Endometrial microvascular endothelial cells (primary cell): ENCODE measurements around the gene SEMA4B. TPM values are rescaled to one million over a fixed set of nuclear protein-coding genes. Genes with fewer than 3 reads are reported as not detected.
"Not testable (repeated sequence)": the region's sequence is repeated elsewhere in the genome, so short reads cannot be mapped to it uniquely, and the experiment has no call there.

Source experiments
- in situ Hi-C: cut with HindIII; loops from 2 replicates; pipeline ENCODE4 v1.10.0; 2017; ENCODE audit warnings: low sequenced_read_pairs, low pct_unique_long_range_greater_than_20kb; ENCODE audit errors: inconsistent ontology term
- total RNA-seq: library from RNA; depleted of rRNA; stranded (reverse); fragments of >200 nt; gene quantifications from one replicate; pipeline ENCODE4 v1.2.3, GENCODE V29; 2015; ENCODE audit errors: inconsistent ontology term

The SEMA4B gene
- total RNA-seq, 1 donor from 2014 or later: 8.5 TPM

DNA sequence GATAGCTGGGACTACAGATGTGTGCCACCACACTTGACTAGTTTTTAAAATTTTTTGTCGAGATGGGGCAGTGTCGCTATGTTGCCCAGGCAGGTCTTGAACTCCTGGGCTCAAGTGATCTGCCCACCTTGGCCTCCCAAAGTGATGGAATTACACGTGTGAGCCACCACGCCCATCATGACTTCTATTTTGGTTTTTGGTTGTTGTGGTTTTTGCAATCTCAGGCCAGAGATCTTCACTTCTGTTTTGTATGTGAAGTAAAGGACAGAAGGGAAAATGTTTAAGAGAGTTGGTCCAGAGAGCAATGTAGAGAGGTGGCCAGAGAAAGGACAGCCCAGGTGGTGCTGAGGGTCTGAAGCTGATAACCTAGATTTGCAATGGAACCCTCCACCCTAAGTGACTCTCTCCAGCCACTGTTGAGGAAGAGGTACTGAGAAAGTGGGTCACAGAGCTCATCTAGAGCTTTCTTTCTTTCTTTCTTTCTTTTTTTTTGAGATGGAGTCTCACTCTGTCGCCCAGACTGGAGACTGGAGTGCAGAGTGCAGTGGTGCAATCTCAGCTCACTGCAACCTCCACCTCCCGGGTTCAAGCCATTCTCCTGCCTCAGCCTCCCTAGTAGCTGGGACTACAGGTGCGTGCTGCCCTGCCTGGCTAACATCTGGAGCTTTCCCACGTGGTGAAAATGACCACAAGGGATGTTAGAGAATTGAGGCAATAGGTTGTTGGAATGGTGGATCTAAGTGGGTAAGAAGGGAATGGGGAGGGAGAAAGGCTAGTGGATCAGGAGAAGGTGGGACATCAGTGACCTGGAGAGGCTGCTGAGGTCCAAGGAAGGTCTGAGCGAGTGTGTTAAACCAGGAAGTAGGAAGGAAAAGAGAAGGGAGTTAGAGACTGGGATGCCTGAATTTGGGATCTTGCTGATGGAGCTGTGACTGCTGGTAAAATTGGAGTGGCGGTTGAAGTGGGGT is 22.4 kb upstream of the SEMA4B start:
- in situ Hi-C loops: no loop called here

GRCh38 chr15:90181776-90182175 is 19.4 kb upstream of the SEMA4B start:
- in situ Hi-C loops: no loop called here

- in situ Hi-C loops: no loop called here
Observed at GRCh38 chr15:90184119-90184785, 16.9 kb upstream of the SEMA4B start.

GRCh38 chr15:90184786-90185704 is 16.1 kb upstream of the SEMA4B start:
- in situ Hi-C loops: no loop called here

GRCh38 chr15:90187257-90187868 is 13.8 kb upstream of the SEMA4B start:
- in situ Hi-C loops: no loop called here

DNA sequence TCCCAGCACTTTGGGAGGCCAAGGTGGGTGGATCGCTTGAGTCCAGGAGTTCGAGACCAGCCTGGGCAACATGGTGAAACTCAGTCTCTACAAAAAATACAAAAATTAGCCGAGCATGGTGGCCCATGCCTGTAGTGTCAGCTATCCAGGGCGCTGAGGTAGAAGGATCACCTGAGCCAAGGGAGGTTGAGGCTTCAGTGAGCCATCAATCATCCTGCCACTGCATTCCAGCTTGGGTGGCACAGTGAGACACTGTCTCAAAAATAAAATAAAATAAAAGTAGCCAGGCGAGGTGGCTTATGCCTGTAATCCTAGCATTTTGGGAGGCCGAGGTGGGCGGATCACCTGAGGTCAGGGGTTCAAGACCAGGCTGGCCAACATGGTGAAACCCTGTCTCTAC is 13.1 kb upstream of the SEMA4B start:
- in situ Hi-C loops: not testable (repeated sequence)

- in situ Hi-C loops: no loop called here
Observed at GRCh38 chr15:90188914-90189748, 12.0 kb upstream of the SEMA4B start.

GRCh38 chr15:90189781-90190467 is 11.2 kb upstream of the SEMA4B start:
- in situ Hi-C loops: no loop called here

GRCh38 chr15:90190606-90191343 is 10.4 kb upstream of the SEMA4B start:
- in situ Hi-C loops: no loop called here

DNA sequence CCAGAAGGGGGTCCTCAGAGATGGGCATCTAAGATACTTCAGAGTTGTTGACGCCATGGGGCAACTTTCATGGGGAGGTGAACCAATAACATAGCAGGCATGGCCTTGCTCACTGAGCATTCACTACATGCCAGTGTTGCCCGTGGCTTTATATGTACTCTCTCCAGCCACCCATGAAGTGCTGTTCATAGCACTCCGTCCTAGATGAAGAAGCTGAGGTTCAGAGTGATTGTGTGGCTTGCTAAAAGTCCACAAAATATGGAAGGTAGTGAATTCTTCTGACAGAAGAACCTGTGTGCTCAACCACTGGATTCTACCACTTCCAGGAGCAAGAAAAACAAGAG is 9.8 kb upstream of the SEMA4B start:
- in situ Hi-C loops: no loop called here

- in situ Hi-C loops: no loop called here
Observed at GRCh38 chr15:90191794-90192509, 9.2 kb upstream of the SEMA4B start.

DNA sequence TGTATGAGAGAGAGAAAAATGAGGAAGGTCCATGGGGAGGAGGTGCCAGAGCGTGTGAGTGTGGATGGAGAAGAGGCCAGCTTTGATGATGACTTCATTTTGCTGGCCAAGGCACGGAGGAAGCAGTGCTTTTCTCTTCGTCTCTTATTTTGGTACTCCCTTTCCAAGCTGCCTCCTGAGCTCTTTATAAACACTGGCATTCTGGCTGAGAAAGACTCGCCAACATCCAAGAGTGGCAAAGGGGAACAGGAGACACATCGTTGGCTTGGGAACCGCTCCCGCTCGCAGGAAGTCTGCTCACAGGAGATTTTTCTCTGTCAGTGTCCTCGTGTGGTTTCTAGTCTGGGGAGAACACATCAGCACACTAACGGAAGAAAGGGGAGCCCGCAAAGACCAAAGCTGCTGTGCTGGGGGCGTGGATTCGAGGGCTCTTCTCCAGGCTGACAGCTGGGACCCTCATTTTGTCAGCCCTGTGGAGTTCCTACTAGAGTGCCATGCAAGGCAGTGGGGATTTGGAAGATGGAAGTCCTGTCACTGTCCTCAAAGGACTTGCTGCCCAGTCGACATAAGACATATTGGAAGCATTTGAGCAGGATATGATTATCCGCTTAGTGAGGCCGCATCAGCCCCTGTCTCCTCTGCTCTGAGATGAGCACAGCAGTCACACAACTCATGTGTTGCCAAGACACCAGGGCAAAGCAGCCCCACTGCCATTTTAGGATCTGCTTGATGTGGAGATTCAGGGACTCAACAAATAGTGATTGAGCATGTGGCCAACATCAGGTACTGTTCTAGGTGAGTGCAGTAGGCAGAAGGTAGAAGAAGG is 8.0 kb upstream of the SEMA4B start:
- in situ Hi-C loops: no loop called here

DNA sequence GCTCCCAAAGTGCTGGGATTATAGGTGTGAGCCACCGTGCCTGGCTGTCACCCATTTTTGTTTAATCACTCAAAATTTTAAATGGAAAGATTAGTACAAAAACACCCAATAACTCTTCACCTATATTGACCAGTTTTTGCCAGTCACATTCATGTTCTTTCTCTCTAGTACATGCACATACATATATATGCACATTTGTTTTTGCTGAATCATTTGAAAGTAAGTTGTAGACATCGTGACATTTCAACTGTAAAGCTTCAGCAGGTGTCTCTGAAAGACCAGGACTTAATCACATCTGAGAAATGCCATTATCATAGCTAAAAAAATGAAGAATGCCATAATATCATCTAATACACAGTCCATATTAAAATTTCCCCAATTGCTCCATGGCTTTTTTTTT is 6.5 kb upstream of the SEMA4B start:
- in situ Hi-C loops: no loop called here

- in situ Hi-C loops: no loop called here
Observed at GRCh38 chr15:90200534-90201129, 498 bp upstream of the SEMA4B start.

GRCh38 chr15:90201944-90202375 is 830 bp downstream of the SEMA4B start:
- in situ Hi-C loops: no loop called here
